H1 (cell line): ENCODE measurements around the gene SGCD. TPM values are rescaled to one million over a fixed set of nuclear protein-coding genes. Genes with fewer than 3 reads are reported as not detected.

Source experiments
- polyA plus RNA-seq, 7 experiments: library from polyadenylated mRNA; depleted of rRNA in 3 of 7; stranded (reverse) in 5 of 7; unstranded in 2 of 7; fragments of >200 nt in 5 of 7; fragments of 200-250 nt in 2 of 7; gene quantifications; 1 replicate in 5 of 7; 2 replicates in 1 of 7; 4 replicates in 1 of 7; pipeline versions ENCODE4 v1.2.1 to v1.2.3, GENCODE V29; 2011 to 2013; ENCODE audit warnings: missing spikeins in 2 of 7, mixed read lengths in 2 of 7
- total RNA-seq: library from RNA; stranded (reverse); fragmentation: NEBNext Ultra II Directional; extraction: Animal tissue kit (Norgen Biotek cat#: 25700); gene quantifications from 2 replicates; pipeline ENCODE4 v1.2.1, GENCODE V29; 2021
- TF ChIP-seq, protein P1 (sequence below): fragments of 300-600 bp; sonication (generic); IDR thresholded peaks from 2 replicates; pipeline ENCODE4 v1.7.1; 2012; ENCODE audit warnings: low read length, moderate library complexity, mild to moderate bottlenecking, inconsistent platforms; ENCODE audit not compliant: insufficient replicate concordance

SGCD gene
- total and polyA plus RNA-seq, 2 of the 8 experiments (the other 6 are each of a cell fraction or from before 2014, with no cell fraction given) = 0.04 to 0.08 TPM

DNA sequence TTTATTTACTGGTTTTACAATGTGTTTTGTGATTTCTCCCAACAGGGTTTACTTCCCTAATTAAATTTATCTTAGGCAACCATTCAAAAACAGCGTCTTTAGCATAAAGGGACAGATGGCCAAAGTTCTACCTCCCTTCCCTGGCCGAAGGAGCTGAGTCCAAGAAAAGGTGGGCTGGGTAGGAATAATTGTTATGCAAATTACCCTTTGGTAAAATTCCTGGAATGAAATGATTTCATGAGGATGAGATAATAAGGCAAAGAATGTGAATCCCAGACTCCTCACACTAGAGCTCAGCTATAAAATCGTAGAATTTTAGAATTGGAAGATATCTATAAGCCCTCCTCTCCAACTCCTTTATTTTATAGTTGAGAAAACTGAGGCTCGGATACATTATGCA lies 119.6 kb downstream of the SGCD start (continued):
- TF ChIP-seq, protein P1, sequence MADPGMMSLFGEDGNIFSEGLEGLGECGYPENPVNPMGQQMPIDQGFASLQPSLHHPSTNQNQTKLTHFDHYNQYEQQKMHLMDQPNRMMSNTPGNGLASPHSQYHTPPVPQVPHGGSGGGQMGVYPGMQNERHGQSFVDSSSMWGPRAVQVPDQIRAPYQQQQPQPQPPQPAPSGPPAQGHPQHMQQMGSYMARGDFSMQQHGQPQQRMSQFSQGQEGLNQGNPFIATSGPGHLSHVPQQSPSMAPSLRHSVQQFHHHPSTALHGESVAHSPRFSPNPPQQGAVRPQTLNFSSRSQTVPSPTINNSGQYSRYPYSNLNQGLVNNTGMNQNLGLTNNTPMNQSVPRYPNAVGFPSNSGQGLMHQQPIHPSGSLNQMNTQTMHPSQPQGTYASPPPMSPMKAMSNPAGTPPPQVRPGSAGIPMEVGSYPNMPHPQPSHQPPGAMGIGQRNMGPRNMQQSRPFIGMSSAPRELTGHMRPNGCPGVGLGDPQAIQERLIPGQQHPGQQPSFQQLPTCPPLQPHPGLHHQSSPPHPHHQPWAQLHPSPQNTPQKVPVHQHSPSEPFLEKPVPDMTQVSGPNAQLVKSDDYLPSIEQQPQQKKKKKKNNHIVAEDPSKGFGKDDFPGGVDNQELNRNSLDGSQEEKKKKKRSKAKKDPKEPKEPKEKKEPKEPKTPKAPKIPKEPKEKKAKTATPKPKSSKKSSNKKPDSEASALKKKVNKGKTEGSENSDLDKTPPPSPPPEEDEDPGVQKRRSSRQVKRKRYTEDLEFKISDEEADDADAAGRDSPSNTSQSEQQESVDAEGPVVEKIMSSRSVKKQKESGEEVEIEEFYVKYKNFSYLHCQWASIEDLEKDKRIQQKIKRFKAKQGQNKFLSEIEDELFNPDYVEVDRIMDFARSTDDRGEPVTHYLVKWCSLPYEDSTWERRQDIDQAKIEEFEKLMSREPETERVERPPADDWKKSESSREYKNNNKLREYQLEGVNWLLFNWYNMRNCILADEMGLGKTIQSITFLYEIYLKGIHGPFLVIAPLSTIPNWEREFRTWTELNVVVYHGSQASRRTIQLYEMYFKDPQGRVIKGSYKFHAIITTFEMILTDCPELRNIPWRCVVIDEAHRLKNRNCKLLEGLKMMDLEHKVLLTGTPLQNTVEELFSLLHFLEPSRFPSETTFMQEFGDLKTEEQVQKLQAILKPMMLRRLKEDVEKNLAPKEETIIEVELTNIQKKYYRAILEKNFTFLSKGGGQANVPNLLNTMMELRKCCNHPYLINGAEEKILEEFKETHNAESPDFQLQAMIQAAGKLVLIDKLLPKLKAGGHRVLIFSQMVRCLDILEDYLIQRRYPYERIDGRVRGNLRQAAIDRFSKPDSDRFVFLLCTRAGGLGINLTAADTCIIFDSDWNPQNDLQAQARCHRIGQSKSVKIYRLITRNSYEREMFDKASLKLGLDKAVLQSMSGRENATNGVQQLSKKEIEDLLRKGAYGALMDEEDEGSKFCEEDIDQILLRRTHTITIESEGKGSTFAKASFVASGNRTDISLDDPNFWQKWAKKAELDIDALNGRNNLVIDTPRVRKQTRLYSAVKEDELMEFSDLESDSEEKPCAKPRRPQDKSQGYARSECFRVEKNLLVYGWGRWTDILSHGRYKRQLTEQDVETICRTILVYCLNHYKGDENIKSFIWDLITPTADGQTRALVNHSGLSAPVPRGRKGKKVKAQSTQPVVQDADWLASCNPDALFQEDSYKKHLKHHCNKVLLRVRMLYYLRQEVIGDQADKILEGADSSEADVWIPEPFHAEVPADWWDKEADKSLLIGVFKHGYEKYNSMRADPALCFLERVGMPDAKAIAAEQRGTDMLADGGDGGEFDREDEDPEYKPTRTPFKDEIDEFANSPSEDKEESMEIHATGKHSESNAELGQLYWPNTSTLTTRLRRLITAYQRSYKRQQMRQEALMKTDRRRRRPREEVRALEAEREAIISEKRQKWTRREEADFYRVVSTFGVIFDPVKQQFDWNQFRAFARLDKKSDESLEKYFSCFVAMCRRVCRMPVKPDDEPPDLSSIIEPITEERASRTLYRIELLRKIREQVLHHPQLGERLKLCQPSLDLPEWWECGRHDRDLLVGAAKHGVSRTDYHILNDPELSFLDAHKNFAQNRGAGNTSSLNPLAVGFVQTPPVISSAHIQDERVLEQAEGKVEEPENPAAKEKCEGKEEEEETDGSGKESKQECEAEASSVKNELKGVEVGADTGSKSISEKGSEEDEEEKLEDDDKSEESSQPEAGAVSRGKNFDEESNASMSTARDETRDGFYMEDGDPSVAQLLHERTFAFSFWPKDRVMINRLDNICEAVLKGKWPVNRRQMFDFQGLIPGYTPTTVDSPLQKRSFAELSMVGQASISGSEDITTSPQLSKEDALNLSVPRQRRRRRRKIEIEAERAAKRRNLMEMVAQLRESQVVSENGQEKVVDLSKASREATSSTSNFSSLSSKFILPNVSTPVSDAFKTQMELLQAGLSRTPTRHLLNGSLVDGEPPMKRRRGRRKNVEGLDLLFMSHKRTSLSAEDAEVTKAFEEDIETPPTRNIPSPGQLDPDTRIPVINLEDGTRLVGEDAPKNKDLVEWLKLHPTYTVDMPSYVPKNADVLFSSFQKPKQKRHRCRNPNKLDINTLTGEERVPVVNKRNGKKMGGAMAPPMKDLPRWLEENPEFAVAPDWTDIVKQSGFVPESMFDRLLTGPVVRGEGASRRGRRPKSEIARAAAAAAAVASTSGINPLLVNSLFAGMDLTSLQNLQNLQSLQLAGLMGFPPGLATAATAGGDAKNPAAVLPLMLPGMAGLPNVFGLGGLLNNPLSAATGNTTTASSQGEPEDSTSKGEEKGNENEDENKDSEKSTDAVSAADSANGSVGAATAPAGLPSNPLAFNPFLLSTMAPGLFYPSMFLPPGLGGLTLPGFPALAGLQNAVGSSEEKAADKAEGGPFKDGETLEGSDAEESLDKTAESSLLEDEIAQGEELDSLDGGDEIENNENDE = no peak
- TF ChIP-seq, all 59 proteins: peak for 0
